Skin epidermis (tissue), 12 donors: ENCODE results near the gene SEPTIN2.
"Not testable (repeated sequence)": the region's sequence is repeated elsewhere in the genome, so short reads cannot be mapped to it uniquely, and the experiment has no call there.

Experiments
- H3K27ac ChIP-seq, 21 experiments: fragments of 200-600 bp; sonication (generic) in 11 of 21; one replicate each; pipeline ENCODE4 v1.5.0; 2020; ENCODE audit warnings: mild to moderate bottlenecking in 3 of 21, inconsistent platforms in 2 of 21, moderate library complexity in 2 of 21
- H3K4me3 ChIP-seq, 7 experiments: fragments of 200-600 bp; sonication (generic) in 2 of 7; one replicate each; pipeline ENCODE4 v1.5.0; 2020; ENCODE audit warnings: inconsistent platforms in 2 of 7, mild to moderate bottlenecking in 2 of 7, moderate library complexity in 1 of 7

SEPTIN2 gene

DNA sequence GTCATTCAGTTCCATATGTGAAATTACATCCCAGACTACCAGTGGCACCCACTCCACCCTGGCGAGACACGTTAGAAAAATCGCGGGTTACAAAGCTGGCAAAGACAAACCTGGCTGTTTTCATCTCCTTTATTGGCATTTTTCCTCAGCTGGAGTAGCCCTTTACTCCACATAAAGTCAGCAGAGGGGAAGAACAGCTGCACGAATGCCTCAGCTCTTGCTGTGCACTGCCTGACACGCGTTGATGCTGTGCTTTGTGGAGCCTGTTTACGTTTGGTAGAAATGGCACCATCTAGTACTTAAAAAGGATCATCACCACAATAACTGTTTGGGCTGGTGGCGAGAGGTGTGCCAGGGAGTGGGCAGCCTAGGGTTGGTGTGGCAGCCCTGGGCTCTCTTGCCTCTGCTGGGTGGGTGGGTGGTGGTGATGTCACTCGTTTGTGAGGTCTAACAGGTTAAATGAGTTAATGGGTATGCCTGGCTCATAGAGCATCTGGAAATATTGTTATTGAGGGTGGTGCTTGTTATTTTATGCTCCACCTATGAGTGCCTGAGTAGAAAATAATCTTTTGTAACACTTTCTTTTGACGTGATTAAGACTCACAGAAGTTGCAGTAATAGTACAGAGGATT, 56.8 kb downstream of the SEPTIN2 start:
- Histone ChIP-seq H3K27ac (peak overlapping the region in 7 of 21 experiments; percentile 10 to 66 (median 37)), H3K4me3 (no peak overlapping the region)

DNA sequence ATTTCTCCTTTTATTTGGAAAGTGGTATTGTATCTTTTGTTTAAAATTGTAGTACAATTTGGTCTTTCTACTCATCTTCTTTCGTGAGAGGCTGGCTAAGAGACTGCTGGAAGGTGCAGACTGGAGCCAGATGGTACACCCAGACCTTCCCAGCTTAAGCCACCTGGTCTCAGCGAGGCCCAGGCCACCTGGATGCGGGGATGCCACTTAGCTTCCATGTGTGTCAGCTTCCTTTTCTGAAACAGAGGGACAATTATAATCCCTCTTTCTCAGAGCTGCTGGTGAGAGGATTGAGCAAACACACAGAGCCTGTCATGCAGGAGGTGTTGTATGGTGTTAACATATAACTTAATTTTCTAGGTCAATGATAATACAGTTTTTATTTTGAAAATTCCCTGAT, 57.7 kb downstream of the SEPTIN2 start:
- H3K4me3 ChIP-seq, result peak overlapping the region in 1 of 7 experiments; percentile 4
- H3K27ac ChIP-seq, result peak overlapping the region in 9 of 21 experiments; percentile 4 to 70 (median 22)

DNA sequence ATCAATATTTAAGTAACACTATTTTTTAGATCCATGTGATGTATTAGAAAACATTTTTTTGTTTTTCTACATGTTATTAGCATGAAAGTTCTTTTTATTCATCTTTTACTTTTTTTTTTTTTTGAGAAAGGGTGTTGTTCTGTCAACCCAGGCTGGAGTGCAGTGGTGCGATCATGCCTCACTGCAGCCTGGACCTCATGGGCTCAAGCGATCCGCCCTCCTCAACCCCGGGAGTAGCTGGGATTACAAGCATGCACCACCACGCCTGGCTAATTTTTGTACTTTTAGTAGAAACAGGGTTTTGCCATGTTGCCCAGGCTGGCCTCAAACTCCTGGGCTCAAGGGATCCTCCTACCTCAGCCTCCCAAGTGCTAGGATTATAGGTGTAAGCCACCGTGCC, 58.2 kb downstream of the SEPTIN2 start:
- not testable (repeated sequence) for H3K4me3 ChIP-seq
- peak overlapping the region in 13 of 21 experiments; percentile 14 to 71 (median 40) for H3K27ac ChIP-seq

DNA sequence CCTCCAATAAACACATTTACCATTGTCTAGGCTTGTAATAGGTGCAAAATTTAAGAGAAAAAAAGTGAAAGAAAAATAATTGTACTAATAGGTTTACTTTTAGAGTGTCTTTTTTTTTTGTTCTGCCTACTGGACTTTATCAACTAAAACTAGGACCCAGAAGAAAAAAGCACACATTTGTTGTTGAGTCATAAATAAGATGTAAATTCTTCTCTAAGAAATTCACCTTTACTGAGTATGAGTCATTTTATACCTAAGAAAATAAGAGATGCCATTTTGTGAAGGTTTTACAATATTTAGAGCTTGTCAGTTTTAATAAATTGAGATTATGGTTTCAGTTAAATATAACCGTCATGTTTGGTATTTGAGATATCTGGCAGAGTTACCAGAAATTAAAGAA, 59.6 kb downstream of the SEPTIN2 start:
- Histone ChIP-seq H3K27ac (peak overlapping the region in 2 of 21 experiments; percentile 29 to 50), H3K4me3 (no peak overlapping the region)

DNA sequence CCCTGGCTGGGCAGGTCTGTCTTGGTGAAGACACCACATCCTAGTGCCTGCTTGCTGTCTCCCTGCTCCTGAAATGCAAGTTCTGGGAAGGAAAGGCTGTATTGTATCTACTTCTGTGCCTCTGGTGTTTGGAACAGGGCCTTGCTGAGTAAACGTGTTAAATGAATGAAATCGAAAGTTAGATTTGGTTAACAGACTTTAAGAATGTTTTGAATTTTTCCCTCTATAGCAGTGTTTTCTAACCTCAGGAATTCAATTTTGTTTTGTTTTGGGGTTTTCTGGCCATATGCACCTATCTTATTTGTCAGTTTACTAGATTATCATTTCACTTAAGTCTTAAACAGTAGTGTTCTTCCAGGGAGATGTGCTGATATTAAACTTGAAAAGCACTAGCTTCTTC, 61.1 kb downstream of the SEPTIN2 start:
- Histone ChIP-seq H3K4me3 (no peak overlapping the region), H3K27ac (no peak overlapping the region)

DNA sequence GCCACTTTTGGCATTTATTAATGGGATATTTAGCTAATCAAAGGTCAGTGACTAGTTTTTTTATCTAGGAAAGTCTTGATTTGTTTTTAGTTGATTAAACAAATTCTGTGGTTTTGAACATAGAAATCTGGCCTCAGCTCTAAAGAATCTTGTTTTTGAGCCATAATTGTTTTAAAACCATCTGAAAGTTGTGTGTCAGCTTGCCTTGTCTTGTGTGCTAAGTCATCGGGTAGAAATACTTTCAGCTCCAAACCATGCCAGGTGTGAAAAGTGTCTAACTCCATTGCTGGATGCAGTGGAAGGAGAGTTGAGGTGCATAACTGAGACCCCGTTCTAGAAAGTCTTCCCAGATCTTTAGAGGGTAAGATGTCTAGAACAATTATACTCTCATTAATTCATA, 63.1 kb downstream of the SEPTIN2 start:
- H3K4me3 ChIP-seq, result no peak overlapping the region
- H3K27ac ChIP-seq, result peak overlapping the region in 7 of 21 experiments; percentile 41 to 70 (median 58)

DNA sequence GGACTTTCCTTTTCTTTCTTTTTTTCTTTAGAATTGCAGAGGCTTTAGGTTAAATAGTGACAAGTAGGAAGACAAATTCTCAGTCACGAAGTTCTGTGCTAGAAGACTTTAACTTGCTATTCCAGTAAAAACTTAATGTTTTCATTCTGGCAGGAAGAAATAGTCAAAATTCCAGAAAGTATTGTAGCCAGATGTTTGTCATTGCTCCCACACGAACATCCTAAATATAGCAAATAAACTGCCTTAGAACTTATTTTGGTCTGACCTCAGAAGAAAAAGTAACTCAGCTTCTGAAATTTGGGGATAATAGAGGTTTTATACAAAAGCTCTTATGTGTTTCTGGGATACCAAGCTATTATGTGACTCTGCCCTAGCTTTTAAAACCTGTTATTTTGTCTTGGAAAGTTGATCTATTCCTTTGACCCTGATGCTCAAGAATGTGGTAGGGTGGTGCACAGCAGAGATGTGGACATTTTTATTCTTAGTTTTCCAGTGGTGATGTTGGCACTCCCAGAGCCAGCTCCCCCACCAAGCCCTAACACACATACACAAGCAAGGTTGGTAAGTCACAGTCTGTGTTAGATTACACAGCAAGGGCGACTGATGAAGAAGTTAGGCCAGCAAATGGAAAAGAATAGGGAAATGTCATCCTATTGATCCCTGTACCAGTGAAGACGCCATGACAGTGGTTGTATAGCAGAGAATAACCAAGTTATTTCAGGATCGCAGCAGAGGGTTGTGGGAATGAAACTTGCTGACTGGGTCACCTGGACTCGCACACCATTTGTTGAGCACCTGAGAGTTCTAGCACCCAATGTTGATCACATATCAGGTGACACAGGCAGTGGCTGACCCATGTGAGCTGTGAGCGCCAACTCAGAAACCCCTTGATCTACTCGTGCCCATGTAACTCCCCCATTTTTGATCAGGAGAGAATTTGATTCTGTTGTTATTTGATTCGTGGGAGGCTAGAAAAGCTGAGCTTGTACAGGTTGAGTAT, 64.1 kb downstream of the SEPTIN2 start:
- Histone ChIP-seq H3K4me3 (no peak overlapping the region), H3K27ac (peak overlapping the region in 15 of 21 experiments; percentile 7 to 70 (median 50))

DNA sequence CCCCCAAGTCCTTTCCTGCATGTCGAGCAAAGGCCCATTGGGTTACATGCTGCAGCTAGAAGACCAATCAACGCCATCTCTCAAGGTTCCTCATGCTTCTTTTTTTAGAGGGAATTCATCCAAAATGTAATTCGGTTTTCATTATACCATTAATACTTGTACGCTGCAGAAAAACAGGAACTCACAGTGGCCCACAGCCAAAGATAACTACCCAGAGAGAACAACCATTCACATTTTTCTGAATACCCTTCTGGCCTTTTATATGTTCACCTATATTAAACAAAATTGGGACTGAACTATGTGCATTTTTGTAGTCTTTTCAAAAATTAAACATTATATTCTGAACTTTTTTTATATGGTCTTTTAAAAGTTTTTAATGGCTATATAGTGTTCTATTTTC, 66.1 kb downstream of the SEPTIN2 start:
- Histone ChIP-seq H3K27ac (no peak overlapping the region), H3K4me3 (no peak overlapping the region)

DNA sequence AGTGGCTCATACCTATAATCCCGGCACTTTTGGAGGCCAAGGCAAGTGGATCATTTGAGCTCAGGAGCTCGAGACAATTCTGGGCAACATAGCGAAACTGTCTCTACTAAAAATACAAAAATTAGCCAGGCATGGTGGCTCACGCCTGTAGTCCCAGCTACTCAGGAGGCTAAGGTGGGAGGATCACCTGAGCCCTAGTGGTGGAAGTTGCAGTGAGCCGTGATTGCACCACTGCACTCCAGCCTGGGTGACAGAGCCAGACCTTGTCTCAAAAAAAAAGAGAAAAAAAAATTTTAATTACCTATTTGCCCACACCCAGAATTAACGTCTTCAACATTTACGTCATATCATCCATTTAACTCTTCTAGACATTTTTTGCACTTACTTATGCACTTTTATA, 69.7 kb downstream of the SEPTIN2 start:
- H3K27ac ChIP-seq, H3K4me3 ChIP-seq: not testable (repeated sequence)

DNA sequence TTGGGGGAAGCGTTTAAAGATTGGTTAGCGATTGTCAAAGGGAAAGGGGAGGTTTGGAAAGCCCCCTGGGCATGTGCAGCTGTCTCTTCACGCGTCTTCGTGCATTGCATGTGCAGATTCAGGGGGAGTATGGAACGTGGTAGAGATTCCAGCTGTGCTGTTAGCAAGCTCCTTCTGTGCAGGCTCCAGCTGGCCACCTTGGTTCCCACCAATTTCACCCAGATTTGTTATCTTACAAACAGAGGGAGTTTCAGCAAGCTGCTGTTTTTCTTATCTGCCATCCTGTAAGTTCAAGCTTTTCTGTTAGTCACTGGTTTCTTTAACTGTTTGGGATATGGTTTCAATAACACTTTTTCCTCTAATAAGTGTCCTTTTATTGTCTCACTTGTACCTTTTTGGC, 70.8 kb downstream of the SEPTIN2 start:
- no peak overlapping the region for H3K27ac ChIP-seq
- H3K4me3 ChIP-seq, result no peak overlapping the region

DNA sequence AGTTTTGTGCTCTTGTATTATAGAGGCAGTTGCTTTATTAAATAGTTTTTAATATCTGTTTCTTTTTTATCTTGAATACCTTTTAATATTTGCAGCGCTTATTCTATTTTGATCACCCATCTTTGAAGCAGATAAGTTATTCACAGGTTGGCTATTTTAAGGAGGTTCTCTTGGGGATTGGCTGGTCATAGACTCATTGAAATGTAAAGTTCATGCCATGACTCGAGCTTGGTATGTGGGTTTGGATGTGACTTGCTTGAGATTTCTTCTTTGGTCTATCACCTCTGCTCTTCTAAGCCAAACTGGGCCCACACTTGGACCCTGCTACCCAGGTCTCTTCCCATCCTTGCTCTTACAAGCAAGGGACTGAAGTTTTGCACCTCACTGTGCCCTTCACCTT, 74.0 kb downstream of the SEPTIN2 start:
- H3K27ac ChIP-seq, result peak overlapping the region in 2 of 21 experiments; percentile 30 to 48
- H3K4me3 ChIP-seq, result no peak overlapping the region

DNA sequence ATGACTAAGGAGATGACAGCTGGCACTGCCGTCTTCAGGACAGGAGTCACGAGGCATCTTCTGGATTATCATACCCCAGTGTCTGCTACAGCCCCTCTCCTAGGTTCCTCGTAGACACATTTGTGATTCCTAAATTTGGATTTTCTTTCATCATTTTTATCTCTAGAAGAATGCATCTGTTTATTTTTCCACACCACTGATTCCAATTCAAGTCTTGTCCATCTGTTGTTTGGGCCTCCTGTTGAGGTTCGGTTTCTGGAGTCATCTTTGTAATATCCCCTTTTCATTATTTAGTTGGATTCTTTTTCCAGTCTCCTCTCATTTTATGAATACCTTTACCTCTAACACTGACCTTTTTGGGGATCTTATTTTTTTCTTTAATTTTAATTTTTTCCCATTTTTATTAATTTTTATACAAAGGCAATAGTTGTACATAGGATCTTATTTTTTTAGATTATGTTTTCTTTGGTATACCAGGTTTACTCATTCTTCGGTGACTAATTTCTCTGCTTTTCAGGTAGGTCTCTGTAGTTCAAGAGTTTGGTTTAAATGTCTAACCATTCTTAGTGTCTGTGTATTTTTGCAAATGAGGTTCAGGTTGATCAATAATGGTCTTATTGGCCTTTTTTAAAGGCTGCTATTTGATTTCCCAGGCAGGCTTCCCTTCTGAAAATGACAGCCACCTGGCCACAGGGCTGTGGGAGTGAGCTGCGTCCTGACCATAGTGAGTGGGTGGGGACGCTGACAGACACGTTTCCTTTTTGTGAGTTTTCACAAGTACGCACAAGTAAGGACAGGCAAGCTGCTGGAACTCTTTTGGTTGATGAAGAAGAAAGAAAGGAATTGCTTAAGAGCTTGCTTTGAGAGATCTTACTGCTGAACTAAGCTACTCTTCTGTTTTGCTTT, 74.8 kb downstream of the SEPTIN2 start:
- H3K4me3 ChIP-seq, result no peak overlapping the region
- peak overlapping the region in 6 of 21 experiments; percentile 8 to 48 (median 32) for H3K27ac ChIP-seq

DNA sequence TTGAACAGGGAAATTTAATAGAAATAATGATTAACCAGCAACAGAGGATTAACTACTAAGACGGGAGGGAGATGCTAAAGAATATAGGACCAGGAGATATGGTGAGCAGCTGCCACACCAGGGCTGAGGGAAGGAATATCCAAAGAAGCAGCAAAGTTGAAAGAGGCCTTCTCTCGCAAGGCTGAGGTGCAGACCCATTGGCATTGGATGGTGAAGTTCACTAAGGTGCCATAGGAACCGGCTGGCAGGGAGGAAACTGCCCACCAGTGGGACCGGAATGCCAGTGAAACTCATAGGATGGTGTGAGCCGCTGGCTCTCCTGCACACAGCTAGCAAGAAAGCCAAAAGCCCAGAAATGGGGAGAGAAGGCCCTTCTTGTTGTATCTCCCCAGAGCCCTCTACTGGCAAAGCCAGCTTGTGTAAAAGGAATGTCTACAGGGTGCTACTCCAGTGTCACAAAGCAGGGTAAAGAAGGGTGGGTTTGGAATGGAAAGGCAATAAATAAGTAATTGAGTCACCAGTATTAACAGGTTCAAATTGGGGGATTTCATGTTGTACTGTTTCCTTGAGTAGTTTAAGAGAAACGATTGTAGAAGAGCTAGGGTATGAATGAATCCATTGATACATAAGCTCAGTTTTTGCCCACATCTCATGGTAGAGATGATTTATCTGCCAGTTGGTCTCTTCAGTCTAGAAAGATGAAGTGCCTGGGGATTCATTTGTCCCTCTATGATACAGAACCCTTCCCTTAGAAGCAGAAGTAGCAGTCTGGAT, 76.4 kb downstream of the SEPTIN2 start:
- H3K4me3 ChIP-seq, result no peak overlapping the region
- peak overlapping the region in 8 of 21 experiments; percentile 16 to 48 (median 32) for H3K27ac ChIP-seq

DNA sequence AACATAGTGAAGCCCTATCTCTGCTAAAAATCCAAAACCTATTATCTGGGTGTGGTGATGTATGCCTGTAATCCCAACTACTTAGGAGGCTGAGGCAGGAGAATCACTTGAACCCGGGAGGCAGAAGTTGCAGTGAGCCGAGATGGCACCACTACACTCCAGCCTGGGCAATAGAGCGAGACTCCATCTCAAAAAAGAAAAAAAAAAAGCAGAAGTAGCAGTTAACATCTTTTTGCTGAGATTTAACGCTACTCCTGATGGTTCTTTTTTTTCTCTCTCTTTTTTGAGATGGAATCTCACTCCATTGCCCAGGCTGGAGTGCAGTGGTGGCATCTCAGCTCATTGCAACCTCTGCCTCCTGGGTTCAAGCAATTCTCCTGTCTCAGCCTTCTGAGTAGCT, 77.0 kb downstream of the SEPTIN2 start:
- peak overlapping the region in 1 of 21 experiments; percentile 35 for H3K27ac ChIP-seq
- H3K4me3 ChIP-seq, result not testable (repeated sequence)

DNA sequence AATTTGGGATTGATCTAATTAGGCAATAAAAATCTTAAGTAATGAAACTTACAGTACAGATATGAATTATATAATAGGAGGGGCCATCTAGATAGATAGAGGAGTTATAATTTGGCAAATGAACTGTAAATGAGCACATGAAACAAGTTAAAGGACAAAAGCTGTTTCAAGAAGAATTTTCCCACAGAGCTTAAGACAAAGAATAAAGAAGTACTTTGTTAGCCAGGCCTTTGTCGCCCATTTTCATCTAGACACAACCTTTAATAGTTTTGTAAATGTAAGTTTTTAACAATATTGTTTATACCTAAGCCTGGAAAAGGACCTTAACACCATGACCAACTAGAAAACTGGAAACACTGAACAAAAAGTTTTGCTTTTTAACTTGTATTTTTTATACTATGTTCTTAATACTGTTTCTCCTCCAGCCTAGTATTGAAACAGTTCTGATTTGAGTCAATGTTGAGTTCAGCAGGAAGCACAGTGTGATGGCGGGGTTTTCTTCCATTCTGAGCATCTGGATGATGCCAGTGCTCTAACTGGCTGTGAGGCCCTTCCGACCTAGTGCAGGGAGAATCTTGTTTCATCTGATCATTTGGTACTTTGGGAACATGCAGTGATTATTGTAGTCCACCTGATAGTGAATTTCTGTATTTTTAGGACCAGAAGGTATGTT, 77.9 kb downstream of the SEPTIN2 start:
- Histone ChIP-seq H3K4me3 (no peak overlapping the region), H3K27ac (peak overlapping the region in 1 of 21 experiments; percentile 6)

DNA sequence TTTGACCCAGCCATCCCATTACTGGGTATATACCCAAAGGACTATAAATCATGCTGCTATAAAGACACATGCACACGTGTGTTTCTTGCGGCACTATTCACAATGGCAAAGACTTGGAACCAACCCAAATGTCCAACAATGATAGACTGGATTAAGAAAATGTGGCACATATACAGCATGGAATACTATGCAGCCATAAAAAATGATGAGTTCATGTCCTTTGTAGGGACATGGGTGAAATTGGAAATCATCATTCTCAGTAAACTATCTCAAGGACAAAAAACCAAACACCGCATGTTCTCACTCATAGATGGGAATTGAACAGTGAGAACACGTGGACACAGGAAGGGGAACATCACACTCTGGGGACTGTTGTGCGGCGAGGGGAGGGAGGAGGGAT, 81.1 kb downstream of the SEPTIN2 start:
- H3K27ac ChIP-seq, H3K4me3 ChIP-seq: not testable (repeated sequence)

DNA sequence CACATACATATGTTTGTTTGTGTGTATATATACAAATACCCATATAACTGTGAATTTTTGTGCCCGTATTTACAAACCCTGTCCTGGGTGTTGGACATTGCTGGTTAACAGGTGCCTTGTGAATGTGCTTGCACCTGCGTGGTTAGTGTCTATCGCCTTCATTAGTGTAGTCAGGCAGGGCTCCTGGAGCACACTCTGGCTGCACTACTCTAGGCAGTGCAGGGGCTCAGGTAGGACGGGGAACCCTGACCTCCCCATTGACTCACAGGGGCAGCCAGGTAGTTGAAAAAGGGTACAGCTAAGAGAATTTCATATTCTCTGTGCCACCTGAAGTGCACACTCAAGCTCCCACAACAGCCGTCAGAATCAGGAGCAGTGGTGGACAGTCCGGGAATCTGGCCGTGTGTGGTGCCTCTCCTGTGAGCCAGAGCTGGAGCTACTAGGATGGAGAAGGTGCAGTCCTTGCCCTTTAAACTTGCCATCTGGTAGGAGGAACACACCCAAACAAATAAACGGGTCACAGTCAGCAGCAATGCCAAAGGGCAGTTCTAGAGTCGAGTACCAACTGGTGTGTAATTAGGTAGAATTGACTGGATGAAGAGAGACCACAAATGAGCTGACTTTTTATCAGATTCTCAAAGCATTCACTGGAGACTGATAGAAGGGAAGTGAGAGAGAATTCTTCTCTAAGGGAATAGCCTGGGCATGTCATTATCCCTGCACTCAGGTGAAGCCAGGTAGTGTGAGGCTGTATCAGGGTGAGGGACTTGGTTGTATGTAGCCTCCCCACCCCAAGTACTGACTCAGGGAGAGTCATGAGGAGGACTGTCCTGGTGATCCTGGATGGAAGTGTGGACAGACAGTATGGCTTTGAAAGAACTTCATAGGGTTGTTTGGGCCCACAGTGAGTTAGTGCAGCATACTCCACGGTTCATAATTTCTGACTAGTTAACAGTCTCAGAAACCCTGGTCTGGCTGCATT, 84.5 kb downstream of the SEPTIN2 start:
- Histone ChIP-seq H3K4me3 (no peak overlapping the region), H3K27ac (no peak overlapping the region)
